ENCODE data around the gene TMEM121B.

Gene TMEM121B

DNA sequence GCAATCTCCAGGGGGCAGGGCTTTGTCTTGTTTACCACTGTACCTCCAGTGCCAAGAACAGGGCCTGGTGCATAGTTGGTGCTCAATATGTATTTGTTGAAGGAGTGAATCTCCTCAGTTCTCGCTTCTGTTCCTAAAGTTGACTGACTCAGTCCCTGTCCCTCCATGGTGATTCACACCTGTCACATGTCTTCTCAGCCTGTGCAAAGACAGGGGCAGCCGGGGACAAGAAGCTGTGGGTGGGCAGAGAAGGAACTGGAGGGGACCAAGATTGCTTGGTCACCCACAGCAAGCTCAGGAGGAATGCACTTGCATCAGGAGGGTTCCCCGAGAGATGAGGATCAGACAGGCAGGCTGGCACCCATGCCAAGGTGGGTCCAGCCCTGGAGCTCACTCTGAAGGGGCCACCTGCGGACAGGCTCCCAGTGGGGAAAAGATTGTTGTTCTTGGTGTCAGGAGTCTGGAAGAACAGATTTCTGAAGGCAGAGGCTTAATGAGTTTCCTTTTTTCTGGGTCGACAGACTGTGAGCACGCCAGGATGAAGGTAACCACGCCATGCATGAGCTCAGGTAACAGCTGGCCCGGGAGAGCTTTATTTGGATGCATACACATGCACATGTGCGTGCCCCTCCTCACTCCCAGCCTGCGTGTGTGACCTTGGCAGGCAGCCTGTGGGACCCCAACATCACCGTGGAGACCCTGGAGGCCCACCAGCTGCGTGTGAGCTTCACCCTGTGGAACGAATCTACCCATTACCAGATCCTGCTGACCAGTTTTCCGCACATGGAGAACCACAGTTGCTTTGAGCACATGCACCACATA, 19.5 kb downstream of the TMEM121B start:
- H4K20me1 ChIP-seq (ENCODE audit: insufficient read depth, low read length) = no peaks in the 10 kb centered on the region
- H3K4me2 ChIP-seq (ENCODE audit: low read length) = no peak overlapping the region
- H2AFZ ChIP-seq (ENCODE audit: low read length) = no peak overlapping the region
- TF ChIP-seq CTCF (IDR thresholded peaks at IDR 0.05; ENCODE audit: low read length) = no peak
- no peak for TF ChIP-seq EZH2 (IDR thresholded peaks at IDR 0.05; ENCODE audit: borderline replicate concordance, low read length)
- H3K4me3 ChIP-seq (ENCODE audit: low read depth, low read length, poor library complexity, severe bottlenecking) = no peak overlapping the region
- no peaks in the 10 kb centered on the region for H3F3A ChIP-seq (ENCODE audit: insufficient read depth, low read length)
- H3K9me2 ChIP-seq (ENCODE audit: low read depth, low read length) = no peaks in the 10 kb centered on the region
- no peak overlapping the region for H3K27ac ChIP-seq (ENCODE audit: low read depth, low read length, poor library complexity, severe bottlenecking)
- peaks cover 12% of the 10 kb centered on the region for H3K4me1 ChIP-seq (ENCODE audit: insufficient read depth, low read length, severe bottlenecking)
- H3K27me3 ChIP-seq (ENCODE audit: insufficient read depth, low read length) = no peaks in the 10 kb centered on the region
- H3K9ac ChIP-seq (ENCODE audit: low read length) = no peak overlapping the region
- 0 out of 2 replicates have a peak, but pooled peaks cover 6% of the 10 kb centered on the region for H3K36me3 ChIP-seq (ENCODE audit: insufficient read depth, low read length)
- no peaks in the 10 kb centered on the region for H3K79me2 ChIP-seq (ENCODE audit: insufficient read depth, low read length)
- no peaks in the 10 kb centered on the region for H3K9me3 ChIP-seq (ENCODE audit: low read length)

DNA sequence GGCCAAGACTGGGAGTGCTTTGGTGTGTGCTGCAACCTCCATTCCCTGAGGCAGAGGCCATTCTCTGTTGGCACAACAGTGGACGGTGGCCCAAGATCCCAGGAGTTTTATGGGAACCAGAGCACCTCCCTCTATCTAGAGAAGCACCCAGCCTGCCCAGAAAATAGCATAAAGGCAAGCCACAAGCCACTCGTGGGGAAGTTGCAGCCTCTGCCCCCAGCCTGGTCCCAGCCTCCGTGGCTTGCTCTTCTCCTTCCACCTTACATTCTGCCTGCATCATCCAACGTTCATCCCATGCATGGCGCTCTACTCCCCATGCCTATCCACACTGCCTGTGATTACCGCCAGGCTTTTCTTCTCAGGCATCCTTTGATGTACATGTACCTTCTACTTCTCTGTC, 20.5 kb downstream of the TMEM121B start:
- Histone ChIP-seq H3K27ac (ENCODE audit: low read depth, low read length, poor library complexity, severe bottlenecking) (no peak overlapping the region), H3K4me2 (ENCODE audit: low read length) (no peak overlapping the region), H3F3A (ENCODE audit: insufficient read depth, low read length) (no peaks in the 10 kb centered on the region), H3K36me3 (ENCODE audit: insufficient read depth, low read length) (0 out of 2 replicates have a peak, but pooled peaks cover 6% of the 10 kb centered on the region), H3K9me2 (ENCODE audit: low read depth, low read length) (no peaks in the 10 kb centered on the region), H2AFZ (ENCODE audit: low read length) (no peak overlapping the region), H3K4me1 (ENCODE audit: insufficient read depth, low read length, severe bottlenecking) (peaks cover 12% of the 10 kb centered on the region), H4K20me1 (ENCODE audit: insufficient read depth, low read length) (no peaks in the 10 kb centered on the region), H3K79me2 (ENCODE audit: insufficient read depth, low read length) (no peaks in the 10 kb centered on the region), H3K4me3 (ENCODE audit: low read depth, low read length, poor library complexity, severe bottlenecking) (no peak overlapping the region), H3K9me3 (ENCODE audit: low read length) (no peaks in the 10 kb centered on the region), H3K27me3 (ENCODE audit: insufficient read depth, low read length) (no peaks in the 10 kb centered on the region), H3K9ac (ENCODE audit: low read length) (no peak overlapping the region)
- TF ChIP-seq CTCF (IDR thresholded peaks at IDR 0.05; ENCODE audit: low read length) (no peak), EZH2 (IDR thresholded peaks at IDR 0.05; ENCODE audit: borderline replicate concordance, low read length) (no peak)

- Histone ChIP-seq H2AFZ (ENCODE audit: low read length) (no peak overlapping the region), H3K36me3 (ENCODE audit: insufficient read depth, low read length) (0 out of 2 replicates have a peak, but pooled peaks cover 6% of the 10 kb centered on the region), H3K27me3 (ENCODE audit: insufficient read depth, low read length) (no peaks in the 10 kb centered on the region), H4K20me1 (ENCODE audit: insufficient read depth, low read length) (no peaks in the 10 kb centered on the region), H3K4me1 (ENCODE audit: insufficient read depth, low read length, severe bottlenecking) (peaks cover 12% of the 10 kb centered on the region), H3K9me3 (ENCODE audit: low read length) (no peaks in the 10 kb centered on the region), H3K4me2 (ENCODE audit: low read length) (no peak overlapping the region), H3K9me2 (ENCODE audit: low read depth, low read length) (no peaks in the 10 kb centered on the region), H3F3A (ENCODE audit: insufficient read depth, low read length) (no peaks in the 10 kb centered on the region), H3K9ac (ENCODE audit: low read length) (no peak overlapping the region), H3K4me3 (ENCODE audit: low read depth, low read length, poor library complexity, severe bottlenecking) (no peak overlapping the region), H3K79me2 (ENCODE audit: insufficient read depth, low read length) (no peaks in the 10 kb centered on the region), H3K27ac (ENCODE audit: low read depth, low read length, poor library complexity, severe bottlenecking) (no peak overlapping the region)
- TF ChIP-seq CTCF (IDR thresholded peaks at IDR 0.05; ENCODE audit: low read length) (no peak), EZH2 (IDR thresholded peaks at IDR 0.05; ENCODE audit: borderline replicate concordance, low read length) (no peak)
These were observed 22.8 kb downstream of the TMEM121B start for GRCh38 chr22:17098379-17098819.
